NCI-H2081 treated with DMSO at 0.1 percent for 48 hours (cell line): ENCODE measurements around the gene ENPEP.
"Not testable (repeated sequence)": the region's sequence is repeated elsewhere in the genome, so short reads cannot be mapped to it uniquely, and the experiment has no call there.

ENCODE experiments used
- DNase-seq: peaks from one replicate; lab custom pipeline; 2025; lab: John Stamatoyannopoulos, UW

The ENPEP gene, protein sequence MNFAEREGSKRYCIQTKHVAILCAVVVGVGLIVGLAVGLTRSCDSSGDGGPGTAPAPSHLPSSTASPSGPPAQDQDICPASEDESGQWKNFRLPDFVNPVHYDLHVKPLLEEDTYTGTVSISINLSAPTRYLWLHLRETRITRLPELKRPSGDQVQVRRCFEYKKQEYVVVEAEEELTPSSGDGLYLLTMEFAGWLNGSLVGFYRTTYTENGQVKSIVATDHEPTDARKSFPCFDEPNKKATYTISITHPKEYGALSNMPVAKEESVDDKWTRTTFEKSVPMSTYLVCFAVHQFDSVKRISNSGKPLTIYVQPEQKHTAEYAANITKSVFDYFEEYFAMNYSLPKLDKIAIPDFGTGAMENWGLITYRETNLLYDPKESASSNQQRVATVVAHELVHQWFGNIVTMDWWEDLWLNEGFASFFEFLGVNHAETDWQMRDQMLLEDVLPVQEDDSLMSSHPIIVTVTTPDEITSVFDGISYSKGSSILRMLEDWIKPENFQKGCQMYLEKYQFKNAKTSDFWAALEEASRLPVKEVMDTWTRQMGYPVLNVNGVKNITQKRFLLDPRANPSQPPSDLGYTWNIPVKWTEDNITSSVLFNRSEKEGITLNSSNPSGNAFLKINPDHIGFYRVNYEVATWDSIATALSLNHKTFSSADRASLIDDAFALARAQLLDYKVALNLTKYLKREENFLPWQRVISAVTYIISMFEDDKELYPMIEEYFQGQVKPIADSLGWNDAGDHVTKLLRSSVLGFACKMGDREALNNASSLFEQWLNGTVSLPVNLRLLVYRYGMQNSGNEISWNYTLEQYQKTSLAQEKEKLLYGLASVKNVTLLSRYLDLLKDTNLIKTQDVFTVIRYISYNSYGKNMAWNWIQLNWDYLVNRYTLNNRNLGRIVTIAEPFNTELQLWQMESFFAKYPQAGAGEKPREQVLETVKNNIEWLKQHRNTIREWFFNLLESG

GRCh38 chr4:110475881-110476818, at the start of gene ENPEP:
TSS of gene ENPEP (plus strand) at chr4:110476155. CDS start at chr4:110476415, 260 bp downstream.
- no peak for DNase-seq

- not testable (repeated sequence) for DNase-seq
Observed at GRCh38 chr4:110431805-110432204, 44.1 kb upstream of the ENPEP start.

DNA sequence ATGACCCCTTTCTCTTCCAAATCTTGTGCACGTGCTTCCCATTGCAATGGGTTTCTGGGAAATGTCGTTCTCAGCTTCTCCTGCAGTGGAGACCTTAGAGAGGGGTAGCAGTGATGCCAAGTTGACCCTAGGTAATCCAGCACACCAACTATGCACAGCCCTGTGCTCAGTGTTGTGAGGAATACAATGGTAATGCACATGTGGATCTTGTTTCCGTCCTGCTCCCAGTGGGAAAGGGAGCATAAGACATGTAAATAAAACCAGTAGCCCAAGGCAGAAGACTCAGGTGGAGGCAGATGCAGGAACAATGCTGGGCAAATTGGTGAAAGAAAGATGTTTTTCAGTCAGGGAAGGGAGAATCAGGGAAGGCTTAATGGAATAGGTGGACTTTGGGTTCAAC, 38.7 kb upstream of the ENPEP start:
- DNase-seq: not testable (repeated sequence)

DNA sequence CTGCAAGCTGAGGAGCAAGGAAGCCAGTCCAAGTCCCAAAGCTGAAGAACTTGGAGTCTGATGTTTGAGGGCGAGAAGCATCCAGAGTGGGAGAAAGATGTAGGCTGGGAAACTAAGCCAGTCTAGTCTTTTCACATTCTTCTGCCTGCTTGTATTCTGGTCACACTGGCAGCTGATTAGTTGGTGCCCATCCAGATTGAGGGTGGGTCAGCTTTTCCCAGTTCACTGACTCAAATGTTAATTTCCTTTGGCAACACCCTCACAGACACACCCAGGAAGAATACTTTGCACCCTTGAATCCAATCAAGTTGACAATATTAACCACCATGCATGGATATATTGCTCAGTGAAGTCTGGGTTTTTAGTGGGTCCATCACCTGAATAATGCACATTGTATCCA, 36.7 kb upstream of the ENPEP start:
- not testable (repeated sequence) for DNase-seq

- DNase-seq: no peak
Observed at GRCh38 chr4:110442309-110442708, 33.6 kb upstream of the ENPEP start.

GRCh38 chr4:110442788-110443187, 33.2 kb upstream of the ENPEP start:
- no peak for DNase-seq

DNA sequence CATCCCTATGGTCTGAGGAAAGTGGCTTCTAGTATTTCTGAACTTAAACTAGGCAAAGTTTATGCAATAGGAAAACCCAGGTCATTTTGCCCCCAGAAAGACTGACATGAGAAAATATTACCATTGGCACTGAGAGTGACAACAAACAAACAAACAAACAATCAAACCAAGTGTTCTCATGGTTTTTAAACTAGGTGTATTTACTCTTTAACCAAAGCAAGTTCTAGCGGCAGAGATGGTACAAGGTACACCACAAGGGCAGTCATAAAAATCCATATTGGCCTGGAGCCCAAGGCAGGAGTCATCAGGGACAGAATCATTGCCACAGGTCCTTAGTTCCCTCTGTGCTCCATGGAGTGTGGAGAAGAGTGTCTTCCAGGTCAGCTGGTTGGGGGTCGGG, 26.0 kb upstream of the ENPEP start:
- no peak for DNase-seq

- DNase-seq: no peak
Observed at GRCh38 chr4:110452546-110452945, 23.4 kb upstream of the ENPEP start.

- DNase-seq: no peak
Observed at GRCh38 chr4:110454441-110454840, 21.5 kb upstream of the ENPEP start.

DNA sequence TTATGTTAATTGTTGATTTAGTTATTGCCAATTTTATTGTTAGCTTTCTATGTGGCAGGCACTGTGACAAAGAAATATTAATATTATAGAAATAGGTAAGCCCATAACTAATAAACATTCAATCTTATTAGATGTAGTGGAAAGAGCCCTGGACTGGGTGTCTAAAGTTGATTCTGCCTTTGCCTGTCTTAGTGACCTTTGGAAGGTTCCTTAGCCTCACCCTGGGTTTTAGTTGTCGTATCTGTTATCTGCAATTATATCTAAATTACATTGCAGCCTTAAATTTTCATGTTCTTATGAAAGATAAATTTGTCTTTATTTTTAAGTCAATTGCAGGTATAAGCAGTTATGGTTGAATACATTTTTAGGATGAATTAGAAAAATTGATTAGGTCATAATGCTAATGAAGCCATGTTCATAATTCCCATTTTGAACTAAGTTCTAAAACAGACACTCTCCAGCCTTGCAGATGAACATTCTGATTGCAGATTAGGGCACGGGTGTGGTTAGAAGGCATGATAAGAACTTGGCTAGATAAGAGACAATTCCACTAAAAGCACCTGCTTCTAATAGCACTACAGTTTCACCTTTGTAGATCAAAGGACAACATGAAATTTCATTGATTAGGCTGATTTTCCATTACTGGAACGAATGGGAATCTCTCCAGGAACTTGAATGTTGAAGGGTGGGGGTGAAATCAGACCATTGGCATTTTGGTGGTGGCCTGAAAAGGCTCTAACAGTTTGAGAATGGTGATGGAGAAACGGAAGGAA, 17.3 kb upstream of the ENPEP start:
- DNase-seq: no peak

- no peak for DNase-seq
Observed at GRCh38 chr4:110460074-110460746, 15.7 kb upstream of the ENPEP start.

- no peak for DNase-seq
Observed at GRCh38 chr4:110467400-110467799, 8.6 kb upstream of the ENPEP start.

GRCh38 chr4:110472583-110473329, 3.2 kb upstream of the ENPEP start:
- no peak for DNase-seq

DNA sequence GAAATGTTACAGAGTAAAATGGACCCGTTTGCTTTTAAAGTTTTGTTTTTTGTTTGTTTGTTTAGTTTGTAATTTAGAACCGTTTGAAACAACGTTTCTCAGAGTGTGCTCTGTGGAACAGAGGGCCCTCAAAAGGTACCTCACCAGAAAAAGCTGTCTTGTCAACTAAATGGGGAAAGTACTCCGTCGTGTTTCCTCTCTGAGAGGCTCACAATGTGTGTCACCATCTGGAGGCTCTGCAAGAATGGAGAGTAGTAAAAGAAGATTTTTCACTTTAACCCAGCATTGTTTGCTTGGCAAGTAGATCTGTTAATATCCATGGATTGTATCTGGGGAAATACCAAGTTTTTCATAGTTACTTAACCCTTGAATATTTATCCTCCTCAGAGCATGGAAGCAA, 1.5 kb upstream of the ENPEP start:
- DNase-seq: no peak

GRCh38 chr4:110475080-110475479, 875 bp upstream of the ENPEP start:
- DNase-seq: not testable (repeated sequence)

GRCh38 chr4:110477836-110478235, 1.9 kb downstream of the ENPEP start:
- no peak for DNase-seq

DNA sequence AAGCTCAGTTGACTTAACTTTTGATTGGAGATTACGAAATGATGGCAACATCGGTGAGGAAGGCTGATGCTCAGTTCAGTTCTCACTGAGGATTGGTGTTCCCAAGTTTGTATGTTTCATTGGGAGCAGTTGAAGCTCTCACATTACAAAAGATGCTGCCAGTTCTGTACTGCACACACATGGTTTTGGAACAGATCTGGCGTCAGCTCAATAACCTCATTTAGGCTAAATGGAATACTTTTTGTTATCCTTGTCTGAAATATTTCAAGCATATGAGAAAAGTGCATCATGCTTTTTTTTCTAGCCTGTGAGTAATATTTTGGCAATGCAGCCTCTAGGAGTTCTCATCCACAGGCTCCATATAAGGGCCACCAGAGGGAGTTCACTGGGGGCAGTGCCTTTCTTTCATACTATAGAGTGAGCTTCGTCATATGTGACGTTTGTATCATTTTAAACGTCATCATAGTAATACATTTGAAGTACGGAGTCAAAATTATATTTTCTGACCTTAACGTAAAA, 4.1 kb downstream of the ENPEP start:
- DNase-seq: no peak

DNA sequence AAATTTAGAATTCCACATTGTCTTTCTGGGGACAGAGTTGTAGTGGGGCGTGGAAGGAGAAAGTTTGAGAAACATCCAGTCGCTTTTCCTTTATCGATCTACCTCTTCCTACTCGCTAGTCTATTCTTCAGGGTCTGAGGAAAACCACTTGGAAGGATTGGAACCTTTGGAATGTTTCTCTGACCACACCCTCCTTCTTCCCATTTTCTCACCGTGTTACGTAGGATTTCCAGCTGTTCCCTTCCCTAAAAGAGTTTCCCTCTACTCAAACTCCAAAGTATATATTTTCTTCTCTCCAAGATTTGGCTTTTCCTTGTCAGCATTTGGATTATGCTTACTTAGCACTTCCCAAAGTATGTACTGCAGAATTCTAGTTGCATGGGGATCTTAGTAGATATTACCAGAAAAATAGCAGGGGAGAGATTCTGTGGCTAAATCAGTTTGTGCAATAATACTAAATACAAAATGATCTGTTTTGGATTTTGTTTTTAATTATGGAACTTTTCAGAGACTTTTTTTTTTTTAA, 4.9 kb downstream of the ENPEP start:
- DNase-seq: no peak

- DNase-seq: no peak
Observed at GRCh38 chr4:110483516-110483915, 7.6 kb downstream of the ENPEP start.
